GM12874 (cell line): ENCODE data around the gene KRTAP5-7.

Experiments
- CTCF ChIP-seq: IDR thresholded peaks from 2 replicates; pipeline ENCODE4 v1.5.1; 2011; ENCODE audit warnings: low read depth, mild to moderate bottlenecking, control low read depth, low read length, moderate library complexity; ENCODE audit not compliant: insufficient read depth

Gene KRTAP5-7

GRCh38 chr11:71563406-71563805 lies 36.3 kb downstream of the KRTAP5-7 start:
- TF ChIP-seq CTCF, result peak; percentile 56

- no peak for TF ChIP-seq CTCF
Measured at GRCh38 chr11:71564430-71564829, 37.4 kb downstream of the KRTAP5-7 start.

GRCh38 chr11:71565263-71565662 lies 38.2 kb downstream of the KRTAP5-7 start, which contains the start of gene KRTAP5-10:
TSS of gene KRTAP5-10 (plus strand) at chr11:71565563. CDS start at chr11:71565588, 25 bp downstream.
- TF ChIP-seq CTCF, result no peak

GRCh38 chr11:71566081-71566620 lies 39.1 kb downstream of the KRTAP5-7 start:
- TF ChIP-seq CTCF, result no peak

GRCh38 chr11:71568704-71569349 lies 41.8 kb downstream of the KRTAP5-7 start:
- no peak for TF ChIP-seq CTCF

GRCh38 chr11:71572811-71573210 lies 45.7 kb downstream of the KRTAP5-7 start:
- no peak for TF ChIP-seq CTCF

- no peak for TF ChIP-seq CTCF
Measured at GRCh38 chr11:71574418-71574817, 47.4 kb downstream of the KRTAP5-7 start.
